GM18867 (cell line): ENCODE measurements around the gene IPMK.
"Not testable (repeated sequence)": the region's sequence is repeated elsewhere in the genome, so short reads cannot be mapped to it uniquely, and the experiment has no call there.

ENCODE experiments used
- ATAC-seq: cut with Tn5 transposase; IDR thresholded peaks from one replicate; pipeline ENCODE4 v1.9.1; 2021; ENCODE audit warnings: mild to moderate bottlenecking, moderate library complexity; ENCODE audit not compliant: unreplicated experiment

IPMK gene

GRCh38 chr10:58229856-58230255 is 37.8 kb downstream of the IPMK start:
- not testable (repeated sequence) for ATAC-seq

- no peak for ATAC-seq
Measured at GRCh38 chr10:58225654-58226053, 42.0 kb downstream of the IPMK start.

- no peak for ATAC-seq
Measured at GRCh38 chr10:58220769-58221451, 46.8 kb downstream of the IPMK start.

- ATAC-seq: no peak
Measured at GRCh38 chr10:58219875-58220274, 47.8 kb downstream of the IPMK start.

GRCh38 chr10:58217612-58218011 is 50.1 kb downstream of the IPMK start:
- ATAC-seq: no peak

- no peak for ATAC-seq
Measured at GRCh38 chr10:58212622-58213021, 55.1 kb downstream of the IPMK start.

- no peak for ATAC-seq
Measured at GRCh38 chr10:58210160-58210559, 57.5 kb downstream of the IPMK start.

GRCh38 chr10:58209669-58210068 is 58.0 kb downstream of the IPMK start:
- ATAC-seq: no peak

- no peak for ATAC-seq
Measured at GRCh38 chr10:58206251-58206650, 61.4 kb downstream of the IPMK start.

- ATAC-seq: peak; percentile 75
Measured at GRCh38 chr10:58201704-58202103, 66.0 kb downstream of the IPMK start.

- ATAC-seq: no peak
Measured at GRCh38 chr10:58189269-58189668, 78.4 kb downstream of the IPMK start.

GRCh38 chr10:58184120-58184670 is 83.5 kb downstream of the IPMK start:
- ATAC-seq: no peak

- ATAC-seq: no peak
Measured at GRCh38 chr10:58180666-58181065, 87.0 kb downstream of the IPMK start.

GRCh38 chr10:58179238-58179637 is 88.5 kb downstream of the IPMK start:
- ATAC-seq: no peak

GRCh38 chr10:58178811-58179210 is 88.9 kb downstream of the IPMK start:
- no peak for ATAC-seq

- no peak for ATAC-seq
Measured at GRCh38 chr10:58177362-58177947, 90.2 kb downstream of the IPMK start.

GRCh38 chr10:58175990-58176900 is 91.4 kb downstream of the IPMK start:
- no peak for ATAC-seq

GRCh38 chr10:58174831-58175230 is 92.9 kb downstream of the IPMK start:
- no peak for ATAC-seq

GRCh38 chr10:58173391-58173790 is 94.3 kb downstream of the IPMK start:
- no peak for ATAC-seq

GRCh38 chr10:58171146-58171545 is 96.5 kb downstream of the IPMK start:
- no peak for ATAC-seq

GRCh38 chr10:58164517-58164916 is 103.2 kb downstream of the IPMK start:
- ATAC-seq: no peak
